Activated CD4-positive, alpha-beta T cell treated with anti-CD3 and anti-CD28 coated beads for 1 hour (primary cell): ENCODE data around the gene B2M.
"Not testable (repeated sequence)": the region's sequence is repeated elsewhere in the genome, so short reads cannot be mapped to it uniquely, and the experiment has no call there.

Source experiments
- DNase-seq: peaks from one replicate; pipeline ENCODE4 v3.0.0-alpha.2; 2020

The B2M gene

GRCh38 chr15:44700676-44701075, 10.6 kb upstream of the B2M start:
- DNase-seq, result not testable (repeated sequence)

- DNase-seq, result no peak
Measured at GRCh38 chr15:44705986-44706385, 5.3 kb upstream of the B2M start.

- DNase-seq, result no peak
Measured at GRCh38 chr15:44706401-44706800, 4.9 kb upstream of the B2M start.

GRCh38 chr15:44706946-44707636, 4.2 kb upstream of the B2M start:
- DNase-seq, result no peak

GRCh38 chr15:44710236-44711095, 851 bp upstream of the B2M start:
- DNase-seq, result no peak

- peak; percentile 59 for DNase-seq
Measured at GRCh38 chr15:44711743-44712345, 527 bp downstream of the B2M start.

GRCh38 chr15:44712346-44713005, 1.2 kb downstream of the B2M start:
- DNase-seq, result peak; percentile 48

GRCh38 chr15:44713006-44713966, 2.0 kb downstream of the B2M start:
- no peak for DNase-seq

GRCh38 chr15:44715142-44715796, 4.0 kb downstream of the B2M start:
- DNase-seq, result no peak

GRCh38 chr15:44715797-44716334, 4.5 kb downstream of the B2M start:
- DNase-seq, result no peak

- no peak for DNase-seq
Measured at GRCh38 chr15:44716983-44717602, 5.8 kb downstream of the B2M start.

- DNase-seq, result no peak
Measured at GRCh38 chr15:44718180-44718926, 7.0 kb downstream of the B2M start.

- no peak for DNase-seq
Measured at GRCh38 chr15:44718927-44719292, 7.6 kb downstream of the B2M start.

GRCh38 chr15:44719293-44719999, 8.1 kb downstream of the B2M start:
- peak; percentile 45 for DNase-seq

- DNase-seq, result not testable (repeated sequence)
Measured at GRCh38 chr15:44720000-44720435, 8.7 kb downstream of the B2M start.

GRCh38 chr15:44720460-44721176, 9.3 kb downstream of the B2M start:
- DNase-seq, result no peak

- DNase-seq, result no peak
Measured at GRCh38 chr15:44722011-44722410, 10.7 kb downstream of the B2M start.

- DNase-seq, result no peak
Measured at GRCh38 chr15:44726136-44726535, 14.8 kb downstream of the B2M start.
